MM.1S (cell line): ENCODE results near the gene TRPV5.

Experiments used
- CTCF ChIP-seq: fragments of 300-600 bp; sonication (generic); IDR thresholded peaks from 2 replicates; pipeline ENCODE4 v1.5.1; 2016; ENCODE audit warnings: antibody characterized with exemption, low read length, mixed read lengths
- EZH2 ChIP-seq: fragments of 300-600 bp; sonication (generic); optimal IDR thresholded peaks from 2 replicates; pipeline ENCODE3; 2017; ENCODE audit warnings: low read depth, mild to moderate bottlenecking, antibody characterized with exemption, low read length, mixed read lengths

GRCh38 chr7:142883571-142884285 is 49.8 kb downstream of the TRPV5 start:
- TF ChIP-seq CTCF (no peak), EZH2 (no peak)
